NCI-H748 (cell line): Measurements from ENCODE around the gene PHC3.
"Not testable (repeated sequence)": the region's sequence is repeated elsewhere in the genome, so short reads cannot be mapped to it uniquely, and the experiment has no call there.

Source experiments
- DNase-seq: peaks from one replicate; lab custom pipeline; 2025; ENCODE audit not compliant: unreplicated experiment; lab: John Stamatoyannopoulos, UW

The PHC3 gene

DNA sequence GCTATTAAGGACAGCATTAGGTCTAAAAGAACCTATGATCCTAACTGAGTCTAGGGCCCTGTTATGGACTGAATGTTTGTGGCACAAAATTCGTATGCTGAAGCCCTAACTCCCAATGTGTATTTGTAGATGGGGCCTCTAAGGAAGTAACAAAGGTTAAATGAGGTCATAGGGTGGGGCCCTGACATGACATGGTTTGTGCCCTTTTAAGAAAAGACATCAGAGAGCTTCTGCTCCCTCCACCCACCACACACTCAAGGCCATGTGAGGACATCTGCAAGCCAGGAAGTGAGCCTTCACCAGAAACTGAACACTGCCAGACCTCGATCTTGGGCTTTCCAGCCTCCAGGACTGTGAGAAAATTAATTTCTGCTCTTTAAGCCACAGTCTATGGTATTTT, 49.2 kb downstream of the PHC3 start:
- DNase-seq = no peak

DNA sequence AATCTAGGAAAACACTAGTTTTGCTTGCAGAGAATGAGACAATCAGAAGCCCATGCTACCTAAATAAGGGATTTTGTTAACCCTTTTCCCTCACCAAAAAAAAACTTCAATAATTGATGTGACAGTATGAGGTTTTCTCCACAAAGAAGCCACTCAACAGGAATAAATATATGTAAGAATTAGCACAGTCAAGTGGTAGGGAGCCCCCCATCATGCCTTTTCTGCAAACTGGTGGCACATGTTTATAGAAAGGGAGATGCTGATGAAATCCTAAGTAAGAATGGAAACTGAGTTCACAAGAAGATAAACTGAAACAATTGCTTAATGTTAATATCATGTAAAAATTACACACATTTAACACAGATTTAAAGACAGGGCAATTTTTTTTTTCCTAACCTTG, 51.0 kb downstream of the PHC3 start:
- no peak for DNase-seq

- peak; percentile 29 for DNase-seq
These were observed 52.5 kb downstream of the PHC3 start for GRCh38 chr3:170128977-170129431.

GRCh38 chr3:170128259-170128976, 53.1 kb downstream of the PHC3 start:
- peak; percentile 3 for DNase-seq

DNA sequence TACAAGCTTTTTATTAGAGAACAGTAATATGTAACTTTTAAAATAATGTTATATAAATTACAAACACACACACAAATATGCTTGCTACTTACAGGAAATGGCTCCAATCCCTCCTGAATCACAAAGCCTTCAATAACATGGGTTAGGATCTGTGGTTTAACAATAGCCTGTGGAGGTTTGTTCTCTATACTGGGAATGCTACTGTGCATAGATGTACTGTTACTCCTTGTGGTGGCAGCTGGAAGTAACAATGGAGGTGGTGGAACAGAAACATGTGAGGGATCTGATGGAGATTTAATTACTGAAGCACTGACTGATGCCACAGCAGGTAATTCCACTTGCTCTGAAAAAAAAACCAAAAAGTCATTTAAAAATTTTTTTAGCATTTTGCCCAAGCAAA, 64.4 kb downstream of the PHC3 start:
- DNase-seq = peak; percentile 0

- not testable (repeated sequence) for DNase-seq
These were observed 67.4 kb downstream of the PHC3 start for GRCh38 chr3:170114165-170114564.

DNA sequence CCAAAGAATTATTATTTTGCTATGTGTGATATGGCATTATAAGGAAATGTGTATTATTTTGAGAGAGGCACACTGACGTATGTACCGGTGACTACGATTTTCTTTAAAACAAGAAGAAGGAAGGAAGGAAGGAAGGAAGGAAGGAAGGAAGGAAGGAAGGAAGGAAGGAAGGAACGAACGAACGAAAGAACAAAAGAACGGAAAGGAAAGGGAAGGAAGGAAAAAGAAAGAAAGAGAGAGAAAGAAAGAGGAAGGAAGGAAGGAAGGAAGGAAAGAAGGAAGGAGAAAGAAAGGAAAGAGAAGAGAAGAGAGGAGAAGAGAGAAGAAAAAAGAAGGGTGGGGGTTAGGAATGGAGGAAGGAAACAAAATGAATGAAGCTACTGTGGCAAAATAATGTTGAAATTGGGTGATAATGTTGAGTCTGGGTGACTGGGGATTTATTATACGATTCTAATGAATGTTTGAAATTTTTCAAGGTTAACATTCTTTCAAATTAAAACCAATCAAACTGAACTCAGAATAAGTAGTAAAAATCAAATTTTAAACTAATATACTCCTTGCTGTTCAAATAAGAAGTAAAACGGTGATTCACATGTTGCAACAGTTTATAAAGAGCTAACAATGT, 70.3 kb downstream of the PHC3 start:
- no peak for DNase-seq

DNA sequence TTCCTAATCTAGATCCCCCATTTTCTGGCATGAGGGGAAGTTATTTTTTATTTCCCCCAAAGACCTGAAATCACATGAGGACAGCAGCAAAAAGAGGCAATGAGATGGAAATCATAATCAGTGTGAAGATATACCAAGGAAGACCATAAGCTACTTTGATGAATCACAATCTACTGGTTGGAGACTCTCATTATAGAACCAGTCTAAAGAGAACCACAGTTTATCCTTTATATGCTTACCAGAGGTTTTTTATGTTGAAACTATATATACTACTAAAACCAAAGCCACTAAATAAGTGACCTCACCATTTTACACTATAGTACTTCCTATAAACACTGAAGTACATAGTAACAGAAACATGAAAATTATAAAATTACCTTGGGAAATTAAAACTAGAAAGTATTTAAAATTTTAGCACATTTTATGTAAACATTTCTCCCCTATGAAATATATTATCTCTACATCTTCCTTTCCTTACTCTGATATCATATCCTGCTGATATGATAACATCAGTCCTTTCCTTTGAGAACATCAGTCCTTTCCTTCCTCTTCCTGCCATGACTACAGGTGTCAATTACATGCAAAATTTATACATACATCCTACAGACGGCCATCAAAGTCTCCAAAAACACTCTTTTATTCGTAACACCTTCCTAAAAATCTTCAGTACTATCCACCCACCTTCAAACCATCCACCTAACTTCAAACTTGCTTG, 71.8 kb downstream of the PHC3 start:
- DNase-seq = no peak

DNA sequence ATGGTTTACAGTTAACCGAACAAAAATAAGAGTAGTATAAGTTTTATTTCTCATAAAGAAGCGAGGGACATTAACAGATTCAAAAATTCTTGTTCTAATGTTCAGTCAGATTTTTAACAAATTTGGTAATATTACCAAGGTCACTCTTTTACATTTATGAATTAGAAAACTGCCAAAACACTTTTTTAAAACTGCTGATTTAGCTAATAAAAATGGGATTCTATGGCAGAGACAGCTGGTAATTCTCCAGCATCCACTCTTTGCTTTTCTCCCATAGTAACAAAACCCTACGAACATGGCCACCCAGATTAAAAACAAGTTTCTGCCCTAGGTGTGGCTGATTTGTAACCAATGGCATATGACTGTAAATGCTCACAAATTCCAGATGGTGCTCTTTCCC, 72.6 kb downstream of the PHC3 start:
- DNase-seq = no peak

GRCh38 chr3:170107941-170108340, 73.6 kb downstream of the PHC3 start:
- DNase-seq = no peak

DNA sequence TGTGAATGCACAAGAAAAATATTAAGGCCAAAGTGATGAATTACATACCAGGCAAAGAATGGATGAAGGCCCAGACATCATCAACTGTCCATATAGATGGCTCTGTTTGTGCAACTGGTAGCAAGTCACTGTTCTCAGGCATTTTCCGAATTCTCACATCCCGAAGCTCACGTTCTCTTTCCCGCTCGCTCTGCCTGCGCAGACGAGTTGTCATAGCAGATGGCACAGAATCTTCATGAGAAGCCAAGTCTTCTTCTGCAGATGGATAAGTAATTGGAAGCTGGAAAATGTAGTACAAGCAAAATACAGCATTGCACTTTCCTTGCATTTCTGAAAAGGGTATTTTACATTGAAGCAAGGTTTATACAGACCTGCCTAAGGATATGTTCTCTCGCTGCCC, 79.1 kb downstream of the PHC3 start:
- DNase-seq = no peak

GRCh38 chr3:170100944-170101343, 80.6 kb downstream of the PHC3 start:
- no peak for DNase-seq

GRCh38 chr3:170098753-170099152, 82.8 kb downstream of the PHC3 start:
- no peak for DNase-seq

DNA sequence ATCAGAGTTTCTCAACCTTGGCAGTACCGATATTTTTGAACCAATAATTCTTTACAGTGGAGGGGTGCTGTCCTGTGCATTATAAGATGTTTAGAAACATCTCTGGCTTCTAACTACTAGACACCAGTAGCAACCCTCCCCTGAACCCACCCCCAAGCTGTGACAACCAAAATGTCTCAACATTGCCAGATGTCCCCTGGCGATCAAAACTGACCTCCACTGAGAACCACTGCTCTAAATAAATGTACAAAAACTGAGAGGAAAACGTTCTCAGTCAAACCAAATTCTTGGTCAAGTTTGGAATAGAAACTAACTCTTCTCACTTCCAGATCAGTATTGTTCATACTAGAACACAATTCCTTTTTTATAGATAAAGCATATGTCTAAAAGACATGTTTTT, 85.2 kb downstream of the PHC3 start:
- DNase-seq = no peak

DNA sequence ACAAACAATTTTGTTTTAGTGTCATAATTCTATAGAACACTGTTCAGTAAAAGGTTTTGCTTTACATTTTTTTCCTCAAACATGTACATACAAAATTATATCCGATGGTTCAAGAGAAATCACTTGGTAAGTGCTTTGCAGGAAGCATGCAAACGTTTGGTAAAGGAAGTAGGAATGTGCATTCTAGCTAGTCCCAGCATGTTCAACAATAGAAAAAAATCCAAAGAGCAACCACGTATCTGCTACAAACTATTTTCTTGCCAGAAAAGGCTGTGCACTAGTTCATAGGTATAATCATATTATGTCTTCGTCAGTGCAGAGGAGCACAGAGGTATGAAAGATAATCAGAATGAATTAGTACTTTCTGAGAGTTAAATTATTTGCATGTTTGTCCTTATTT, 85.8 kb downstream of the PHC3 start:
- DNase-seq = no peak

DNA sequence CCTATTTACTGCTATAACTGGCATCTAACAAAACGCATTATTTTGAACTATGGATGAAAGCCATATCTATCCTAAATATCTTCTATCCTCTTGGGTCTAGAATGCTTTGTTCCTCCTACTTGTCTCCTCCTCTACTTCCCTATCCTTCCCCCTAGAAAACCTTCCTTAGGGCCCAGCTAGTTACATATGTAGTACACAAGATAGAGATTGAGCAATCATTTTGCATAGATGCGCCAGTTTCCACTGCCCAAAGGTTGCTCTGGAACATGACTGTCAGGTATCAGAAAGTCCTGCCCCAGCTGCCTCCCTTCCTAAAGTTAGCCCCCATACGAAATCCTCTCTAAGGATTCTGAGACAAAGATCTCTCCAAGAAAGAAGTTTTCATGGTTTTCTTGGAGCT, 88.6 kb downstream of the PHC3 start:
- no peak for DNase-seq

DNA sequence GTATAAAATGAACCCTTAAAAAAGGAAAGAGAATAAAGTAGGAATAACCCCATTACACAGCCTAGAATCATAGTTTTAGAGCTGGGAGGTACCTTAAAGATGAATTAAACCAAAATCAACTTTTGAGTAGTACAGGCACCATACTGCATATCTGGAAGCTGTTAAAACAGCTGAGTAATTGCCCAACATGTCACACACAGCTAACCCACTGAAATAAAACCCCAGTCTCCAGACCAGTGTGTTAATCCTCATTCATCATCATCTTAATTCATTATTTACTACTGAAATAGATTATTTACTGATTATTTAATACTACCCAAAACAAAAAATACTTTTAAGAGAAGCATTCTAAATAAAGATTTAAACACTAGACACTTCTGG, 90.9 kb downstream of the PHC3 start:
- no peak for DNase-seq

GRCh38 chr3:170089862-170090600, 91.5 kb downstream of the PHC3 start:
- DNase-seq = no peak

DNA sequence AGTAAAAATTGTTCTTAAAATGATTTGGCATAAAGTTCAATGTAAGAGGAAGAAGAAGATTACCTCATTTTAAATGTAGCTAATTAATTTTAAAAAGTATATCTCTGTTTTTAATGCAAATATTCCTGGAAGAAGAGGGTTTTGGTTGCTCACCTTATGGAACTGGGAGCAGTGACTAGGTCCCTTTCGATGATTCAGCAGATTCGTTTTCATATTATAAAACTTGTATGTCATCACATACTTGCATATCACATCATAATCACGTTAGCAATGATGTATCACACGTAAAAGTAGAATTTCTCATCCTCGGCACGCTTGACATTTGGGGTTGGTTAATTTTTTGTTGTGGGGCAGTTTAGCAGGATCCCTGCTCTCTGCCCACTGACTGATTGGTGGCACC, 96.1 kb downstream of the PHC3 start:
- DNase-seq = no peak

- DNase-seq = no peak
These were observed 98.2 kb downstream of the PHC3 start for GRCh38 chr3:170083343-170083742.

GRCh38 chr3:170081079-170081741, 100.3 kb downstream of the PHC3 start:
- no peak for DNase-seq
